A673 (cell line): Measurements from ENCODE around the gene SH3RF1. TPM values are rescaled to one million over a fixed set of nuclear protein-coding genes. Genes with fewer than 3 reads are reported as not detected.
A peak's percentile ranks its signal among the peaks of the same experiment; 100 is the strongest.

Experiments
- Bru-seq: library from RNA; stranded (reverse); fragments of 400-500 nt; gene quantifications from one replicate; lab custom pipeline; 2021; lab: Mats Ljungman, UMichigan
- BruChase-seq, 2 experiments: library from RNA; stranded (reverse); fragments of 400-500 nt; gene quantifications; one replicate each; lab custom pipeline; 2021; lab: Mats Ljungman, UMichigan
- BruUV-seq: library from RNA; stranded (reverse); fragments of 400-500 nt; replicated peaks from 2 replicates; lab custom pipeline; 2021; lab: Mats Ljungman, UMichigan
- CTCF ChIA-PET: fragments of 300-600 bp; sonication (Branson Sonifier 250); formaldehyde crosslinking; loops from one replicate; lab custom pipeline; 2022; ENCODE audit warnings: antibody characterized with exemption; lab: Charles Lee
- POLR2A ChIA-PET: fragments of 300-600 bp; sonication (Branson Sonifier 250); formaldehyde crosslinking; loops from one replicate; lab custom pipeline; 2022; ENCODE audit warnings: antibody characterized with exemption; ENCODE audit not compliant: low non-redundant PET; lab: Charles Lee
- DNase-seq: peaks from one replicate; pipeline ENCODE4 v3.0.0-alpha.2; 2015; ENCODE audit warnings: low spot score
- H3K27ac ChIP-seq: fragments of 200-600 bp; sonication (generic); 2 replicates; pipeline ENCODE4 v1.5.1; 2016; ENCODE audit warnings: mixed run types, low read depth, mild to moderate bottlenecking, mixed read lengths, antibody characterized with exemption, low read length; ENCODE audit not compliant: poor library complexity, severe bottlenecking
- H3K27me3 ChIP-seq: fragments of 200-600 bp; sonication (generic); replicated peaks from 2 replicates; pipeline ENCODE4 v1.6.1; 2017; ENCODE audit warnings: mixed run types, low read depth, mild to moderate bottlenecking, mixed read lengths, antibody characterized with exemption, low read length; ENCODE audit not compliant: insufficient read depth, poor library complexity
- H3K36me3 ChIP-seq: fragments of 200-600 bp; sonication (generic); 2 replicates; pipeline ENCODE4 v1.6.1; 2016; ENCODE audit warnings: mixed run types, mild to moderate bottlenecking, mixed read lengths, antibody characterized with exemption, low read length; ENCODE audit not compliant: insufficient read depth, poor library complexity, severe bottlenecking
- H3K4me1 ChIP-seq: fragments of 200-600 bp; sonication (generic); 2 replicates; pipeline ENCODE4 v1.6.1; 2017; ENCODE audit warnings: mixed run types, mild to moderate bottlenecking, mixed read lengths, antibody characterized with exemption, low read length; ENCODE audit not compliant: insufficient read depth, poor library complexity, severe bottlenecking
- H3K4me3 ChIP-seq: fragments of 200-600 bp; sonication (generic); 2 replicates; pipeline ENCODE4 v1.5.1; 2016; ENCODE audit warnings: low read depth, mixed run types, mild to moderate bottlenecking, mixed read lengths, low read length; ENCODE audit not compliant: poor library complexity, severe bottlenecking
- H3K9me3 ChIP-seq: fragments of 200-600 bp; sonication (generic); 2 replicates; pipeline ENCODE4 v1.6.1; 2016; ENCODE audit warnings: mixed run types, low read depth, mild to moderate bottlenecking, mixed read lengths, antibody characterized with exemption, low read length; ENCODE audit not compliant: poor library complexity, severe bottlenecking
- CTCF ChIP-seq: fragments of 300-800, 200-600 bp; sonication (generic); conservative IDR thresholded peaks from 2 replicates; pipeline ENCODE4 v1.5.1; 2017; ENCODE audit warnings: low read depth, mild to moderate bottlenecking, antibody characterized with exemption, low read length, moderate library complexity, mixed read lengths
- EZH2 ChIP-seq: fragments of 200-600 bp; sonication (generic); IDR thresholded peaks from 2 replicates; pipeline ENCODE4 v1.6.1; 2017; ENCODE audit warnings: borderline replicate concordance, low read depth, mild to moderate bottlenecking, mixed read lengths, antibody characterized with exemption, low read length; ENCODE audit not compliant: poor library complexity, severe bottlenecking
- intact Hi-C: fragments of 100-400 bp; cut with micrococcal nuclease; formaldehyde crosslinking; loops from one replicate; pipeline ENCODE4 v1.10.0; 2022; ENCODE audit not compliant: unreplicated experiment
- long read RNA-seq: library from polyadenylated mRNA; stranded (forward); transcript quantifications from one replicate; pipeline ENCODE4 v2.0.0, GENCODE V29; 2022
- total RNA-seq: library from RNA; stranded (reverse); gene quantifications from 2 replicates; pipeline ENCODE4 v1.2.3, GENCODE V29; 2021

SH3RF1 gene
- total RNA-seq (15.3 and 15.4 TPM in 2 replicates), Bru-seq, nascent RNA (percentile 79 among the genes with signal in this experiment), BruChase-seq, experiment 1, labeled RNA remaining after a 2-hour chase (percentile 66 among the genes with signal in this experiment), BruChase-seq, experiment 2, labeled RNA remaining after a 6-hour chase (percentile 59 among the genes with signal in this experiment)
- long read RNA-seq, full-length matches to known transcripts = 12 of 20 reads
- long read RNA-seq, partial matches to known transcripts = 6 of 20 reads
- long read RNA-seq, other reads (novel, unspliced or antisense) = 2 of 20 reads

GRCh38 chr4:169270810-169271691 lies at the start of gene SH3RF1:
TSS of gene SH3RF1 (minus strand) at chr4:169270956. CDS start at chr4:169269212, 1,744 bp downstream.
- ChIA-PET CTCF (interaction anchor here (1.0 kb wide), 1 partner anchor 261 kb away, joined by 4 read pairs; the partner anchor contains the start of gene CBR4), POLR2A (no interaction called here)
- Histone ChIP-seq H3K4me1 (peaks cover 28% of the 10 kb centered on the region), H3K27ac (peak within 1 kb of the TSS; percentile 90), H3K36me3 (no peaks in the 10 kb centered on the region), H3K4me3 (peak within 1 kb of the TSS; percentile 86), H3K27me3 (no peaks in the 10 kb centered on the region), H3K9me3 (no peaks in the 10 kb centered on the region)
- TF ChIP-seq CTCF (peak; percentile 41), EZH2 (no peak)
- intact Hi-C loops = loop anchor here (2.0 to 5.0 kb wide), 2 partner anchors 244 to 259 kb away; partner anchors contain the start of gene CBR4
- DNase-seq = peak; percentile 93
- BruUV-seq = no TSS peak

- no TSS peak for BruUV-seq
- peaks cover 14% of the 10 kb centered on the region for H3K4me1 ChIP-seq
- ChIA-PET CTCF (no interaction called here), POLR2A (no interaction called here)
- no peaks in the 10 kb centered on the region for H3K36me3 ChIP-seq
- intact Hi-C loops = no loop called here
- H3K27ac ChIP-seq = no peak overlapping the region
- DNase-seq = no peak
- H3K9me3 ChIP-seq = no peaks in the 10 kb centered on the region
- no peak overlapping the region for H3K4me3 ChIP-seq
- TF ChIP-seq EZH2 (no peak), CTCF (no peak)
- no peaks in the 10 kb centered on the region for H3K27me3 ChIP-seq
Observed at GRCh38 chr4:169315530-169316343, 45.0 kb upstream of the SH3RF1 start.

GRCh38 chr4:169314906-169315305 lies 44.1 kb upstream of the SH3RF1 start:
- CTCF ChIA-PET = interaction anchor here (0.6 kb wide), 1 partner anchor 39 kb away, joined by 3 read pairs; no protein-coding TSS in a partner anchor
- no TSS peak for BruUV-seq
- intact Hi-C loops = no loop called here

More at GRCh38 chr4:169314906-169315305, 44.1 kb upstream of the SH3RF1 start:
- POLR2A ChIA-PET = no interaction called here
- H3K4me1 ChIP-seq = peaks cover 14% of the 10 kb centered on the region
- H3K27me3 ChIP-seq = no peaks in the 10 kb centered on the region
- peak; percentile 77 for DNase-seq
- H3K27ac ChIP-seq = no peak overlapping the region
- TF ChIP-seq EZH2 (no peak), CTCF (no peak)
- H3K4me3 ChIP-seq = no peak overlapping the region
- no peaks in the 10 kb centered on the region for H3K9me3 ChIP-seq
- H3K36me3 ChIP-seq = no peaks in the 10 kb centered on the region
